PC-3 (cell line): ENCODE results near the gene CHAT.

Experiments
- CTCF ChIP-seq: fragments of 300-600 bp; sonication (generic); conservative IDR thresholded peaks from 2 replicates; pipeline ENCODE4 v1.5.1; 2017; ENCODE audit warnings: antibody characterized with exemption, low read depth, mild to moderate bottlenecking, low read length
- EZH2 ChIP-seq: fragments of 300-600 bp; sonication (generic); IDR thresholded peaks from one replicate; pipeline ENCODE4 v1.6.1; 2017; ENCODE audit warnings: antibody characterized with exemption, mild to moderate bottlenecking, low read length; ENCODE audit not compliant: unreplicated experiment
- EZH2phosphoT487 ChIP-seq: fragments of 300-600 bp; sonication (generic); IDR thresholded peaks from 2 replicates; pipeline ENCODE4 v1.6.1; 2018; ENCODE audit warnings: mild to moderate bottlenecking, antibody characterized with exemption, low read length, borderline replicate concordance

- no peak for TF ChIP-seq CTCF
- TF ChIP-seq EZH2: no peak
- TF ChIP-seq EZH2phosphoT487: no peak
Observed at GRCh38 chr10:49578392-49578791, 35.4 kb upstream of the CHAT start.
